CD4-positive, alpha-beta T cell treated with Interleukin-4 for 1 hour (primary cell): Measurements from ENCODE around the gene ABHD15.
A peak's percentile ranks its signal among the peaks of the same experiment; 100 is the strongest.

Experiments used
- DNase-seq, 2 donors: peaks; one replicate each; pipeline ENCODE4 v3.0.0-alpha.2; 2020 to 2022

The ABHD15 gene

GRCh38 chr17:29566473-29567303, at the start of gene ABHD15:
ABHD15 (minus strand) TSS chr17:29567037; CDS start chr17:29566966, 71 bp downstream.
- peak; percentile 50 to 56 for DNase-seq

- peak; percentile 85 to 89 for DNase-seq
Measured at GRCh38 chr17:29615492-29616299, 48.9 kb upstream of the ABHD15 start.

- DNase-seq, result peak; percentile 76 to 82
Measured at GRCh38 chr17:29615048-29615385, 48.2 kb upstream of the ABHD15 start.

GRCh38 chr17:29614349-29615047, 47.7 kb upstream of the ABHD15 start:
- DNase-seq, result no peak

- DNase-seq, result no peak
Measured at GRCh38 chr17:29613856-29614255, 47.0 kb upstream of the ABHD15 start.

GRCh38 chr17:29613352-29613837, 46.6 kb upstream of the ABHD15 start:
- peak; percentile 90 to 94 for DNase-seq

- DNase-seq, result no peak
Measured at GRCh38 chr17:29612404-29613280, 45.8 kb upstream of the ABHD15 start.

GRCh38 chr17:29612094-29612403, 45.2 kb upstream of the ABHD15 start:
- DNase-seq, result no peak

- DNase-seq, result no peak
Measured at GRCh38 chr17:29611351-29612093, 44.7 kb upstream of the ABHD15 start.

GRCh38 chr17:29610395-29610794, 43.6 kb upstream of the ABHD15 start:
- no peak for DNase-seq

- no peak for DNase-seq
Measured at GRCh38 chr17:29608986-29609385, 42.1 kb upstream of the ABHD15 start.

GRCh38 chr17:29607557-29608195, 40.8 kb upstream of the ABHD15 start:
- DNase-seq, result no peak

- DNase-seq, result no peak
Measured at GRCh38 chr17:29603109-29603674, 36.4 kb upstream of the ABHD15 start.

GRCh38 chr17:29597361-29598172, 30.7 kb upstream of the ABHD15 start:
- no peak for DNase-seq

- DNase-seq, result no peak
Measured at GRCh38 chr17:29596811-29597210, 30.0 kb upstream of the ABHD15 start.

- DNase-seq, result no peak
Measured at GRCh38 chr17:29595943-29596774, 29.3 kb upstream of the ABHD15 start.

- no peak for DNase-seq
Measured at GRCh38 chr17:29595107-29595942, 28.5 kb upstream of the ABHD15 start.

- no peak for DNase-seq
Measured at GRCh38 chr17:29594519-29595090, 27.8 kb upstream of the ABHD15 start.
